Calu3 (cell line): ENCODE data around the gene JHY. TPM values are rescaled to one million over a fixed set of nuclear protein-coding genes. Genes with fewer than 3 reads are reported as not detected.

Experiments
- BruUV-seq: library from RNA; stranded (reverse); fragments of 400-500 nt; replicated peaks from 2 replicates; lab custom pipeline; 2021; lab: Mats Ljungman, UMichigan
- CTCF ChIA-PET: fragments of 300-600 bp; sonication (Branson Sonifier 250); formaldehyde crosslinking; loops from one replicate; lab custom pipeline; 2022; ENCODE audit warnings: antibody characterized with exemption; lab: Charles Lee
- DNase-seq: peaks from one replicate; pipeline ENCODE4 v3.0.0; 2022
- H3K27ac Mint-ChIP-seq: one replicate; pipeline ENCODE4 v1.8.0; 2022; ENCODE audit warnings: mixed read lengths; ENCODE audit not compliant: unreplicated experiment
- H3K27me3 Mint-ChIP-seq: one replicate; pipeline ENCODE4 v1.8.0; 2022; ENCODE audit warnings: mixed read lengths; ENCODE audit not compliant: unreplicated experiment
- H3K36me3 Mint-ChIP-seq: one replicate; pipeline ENCODE4 v1.8.0; 2022; ENCODE audit warnings: mild to moderate bottlenecking, moderate library complexity, mixed read lengths; ENCODE audit not compliant: insufficient read depth, unreplicated experiment
- H3K4me1 Mint-ChIP-seq: one replicate; pipeline ENCODE4 v1.8.0; 2022; ENCODE audit warnings: mild to moderate bottlenecking, low read depth, mixed read lengths; ENCODE audit not compliant: unreplicated experiment
- H3K4me3 Mint-ChIP-seq: one replicate; pipeline ENCODE4 v1.8.0; 2022; ENCODE audit warnings: mild to moderate bottlenecking, low read depth, moderate library complexity, mixed read lengths; ENCODE audit not compliant: unreplicated experiment
- H3K9me3 Mint-ChIP-seq: one replicate; pipeline ENCODE4 v1.8.0; 2022; ENCODE audit warnings: low read depth, mixed read lengths; ENCODE audit not compliant: unreplicated experiment
- CTCF ChIP-seq: fragments of 200-600 bp; IDR thresholded peaks from one replicate; pipeline ENCODE4 v1.8.0; 2022; ENCODE audit warnings: antibody characterized with exemption; ENCODE audit not compliant: unreplicated experiment
- intact Hi-C: fragments of 100-400 bp; cut with micrococcal nuclease; formaldehyde crosslinking; loops from one replicate; pipeline ENCODE4 v1.10.0; 2022; ENCODE audit not compliant: unreplicated experiment
- total RNA-seq: library from RNA; stranded (reverse); gene quantifications from 2 replicates; pipeline ENCODE4 v1.2.3, GENCODE V29; 2022

JHY gene
- total RNA-seq, 1 experiment from 2014 or later, result 3.5 TPM

DNA sequence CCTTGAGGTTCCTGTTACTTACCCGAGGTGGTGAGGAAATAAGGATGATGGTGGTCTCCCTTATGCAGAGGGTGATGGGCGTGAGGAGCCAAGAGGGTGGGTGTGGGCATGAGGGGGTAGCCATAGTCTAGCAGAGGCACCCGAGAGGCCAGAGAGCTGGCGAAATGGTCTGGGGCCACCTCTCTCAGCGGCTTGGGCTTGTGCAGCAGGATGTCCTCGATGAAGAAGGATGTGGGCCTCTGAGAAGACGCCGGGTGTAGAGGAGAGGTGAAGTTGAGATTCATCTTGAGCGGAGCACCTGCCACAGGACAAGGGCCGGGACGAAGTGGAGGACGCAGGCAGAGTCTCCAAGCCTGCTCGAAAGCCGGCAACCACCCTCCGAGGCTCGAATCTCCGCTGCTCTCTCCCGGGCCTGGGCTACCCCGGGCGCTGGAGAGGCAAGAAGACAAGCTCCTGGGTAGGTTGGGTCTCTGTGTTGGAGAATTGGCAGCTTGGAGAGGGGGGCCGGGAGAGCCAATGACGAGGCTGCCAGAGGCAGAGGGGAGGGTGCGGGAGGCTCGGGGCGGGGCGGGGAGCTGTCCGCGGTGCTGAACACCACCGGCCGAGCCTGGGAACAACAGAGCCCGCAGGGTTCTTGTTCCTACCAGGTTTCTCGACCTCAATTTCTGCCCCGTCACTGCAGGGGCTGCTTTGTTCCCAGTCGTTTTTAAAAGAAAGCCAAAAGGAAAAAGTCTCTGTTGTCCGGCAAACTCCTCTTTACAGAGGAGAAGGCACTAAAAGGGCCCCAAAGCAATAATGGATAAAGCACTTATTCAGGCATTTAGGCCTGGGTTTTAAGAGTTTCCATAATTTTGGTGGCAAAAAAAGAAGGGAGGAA is 99.1 kb downstream of the JHY start, which contains the start of gene BSX:
Gene BSX, minus strand, starts transcription at position 447 of the 877 bp plus-strand sequence. Its CDS starts 163 bp downstream, at position 284.
- intact Hi-C loops, result no loop called here
- BruUV-seq, result no TSS peak
- no peaks in the 10 kb centered on the region for H3K4me1 Mint-ChIP-seq
- H3K36me3 Mint-ChIP-seq, result no peaks in the 10 kb centered on the region
- peaks cover 92% of the 10 kb centered on the region for H3K27me3 Mint-ChIP-seq
- CTCF ChIA-PET, result no interaction called here
- H3K27ac Mint-ChIP-seq, result no peak within 1 kb of the TSS
- no peak for TF ChIP-seq CTCF
- no peaks in the 10 kb centered on the region for H3K9me3 Mint-ChIP-seq
- no peak within 1 kb of the TSS for H3K4me3 Mint-ChIP-seq
- DNase-seq, result peak; percentile 41

- Mint-ChIP-seq H3K9me3 (no peaks in the 10 kb centered on the region), H3K27ac (no peak overlapping the region), H3K36me3 (no peaks in the 10 kb centered on the region), H3K4me1 (no peaks in the 10 kb centered on the region), H3K27me3 (peaks cover 81% of the 10 kb centered on the region), H3K4me3 (peak overlapping the region; percentile 84)
- intact Hi-C loops, result no loop called here
- CTCF ChIA-PET, result no interaction called here
- no TSS peak for BruUV-seq
- TF ChIP-seq CTCF, result no peak
- DNase-seq, result no peak
These were observed 101.1 kb downstream of the JHY start for GRCh38 chr11:122983438-122984185.

DNA sequence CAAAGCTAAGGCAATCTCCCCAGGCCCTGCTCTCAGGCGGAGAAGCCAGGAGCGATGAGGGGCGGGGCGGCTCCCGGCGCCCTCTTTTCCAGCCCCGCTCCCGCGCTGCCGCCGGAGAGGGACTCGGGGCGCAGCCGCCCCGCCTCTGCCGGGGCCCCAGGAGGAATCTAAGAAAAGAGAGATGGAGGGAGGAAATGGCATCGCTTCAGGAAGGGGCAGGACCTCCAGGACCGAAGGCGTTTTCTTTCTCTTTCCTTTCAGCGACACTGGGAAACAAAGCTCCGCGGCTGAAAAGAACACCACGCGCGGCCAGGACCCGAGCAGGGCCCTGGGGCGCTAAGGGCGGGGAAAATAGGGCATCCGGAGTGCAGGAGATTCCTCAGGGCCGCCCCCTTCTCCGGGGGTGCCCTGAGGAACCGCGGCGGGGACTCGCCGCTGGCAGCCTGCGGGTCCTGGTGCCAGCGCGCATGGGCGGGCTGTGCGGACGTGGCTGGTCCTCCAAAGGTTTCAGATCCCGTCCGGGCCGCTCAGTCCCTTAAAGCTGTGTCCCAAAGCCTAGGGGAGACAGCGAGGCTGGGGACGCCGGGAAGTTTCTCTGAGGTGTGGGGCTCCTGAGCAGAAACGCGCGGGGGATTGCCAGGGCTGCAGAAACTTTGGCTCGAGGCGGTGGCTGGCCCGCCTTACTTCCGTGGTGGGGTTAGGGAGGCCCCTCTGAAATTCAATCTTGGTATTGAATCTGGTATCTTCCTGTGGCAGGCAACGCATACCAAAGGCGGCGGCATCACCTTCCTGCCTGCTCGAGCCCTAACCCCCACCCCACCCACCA is 101.8 kb downstream of the JHY start:
- Mint-ChIP-seq H3K9me3 (no peaks in the 10 kb centered on the region), H3K36me3 (no peaks in the 10 kb centered on the region), H3K4me1 (no peaks in the 10 kb centered on the region), H3K27ac (no peak overlapping the region), H3K27me3 (peaks cover 74% of the 10 kb centered on the region), H3K4me3 (peak overlapping the region; percentile 84)
- CTCF ChIA-PET, result no interaction called here
- intact Hi-C loops, result no loop called here
- peak; percentile 7 for DNase-seq
- no TSS peak for BruUV-seq
- TF ChIP-seq CTCF, result no peak

DNA sequence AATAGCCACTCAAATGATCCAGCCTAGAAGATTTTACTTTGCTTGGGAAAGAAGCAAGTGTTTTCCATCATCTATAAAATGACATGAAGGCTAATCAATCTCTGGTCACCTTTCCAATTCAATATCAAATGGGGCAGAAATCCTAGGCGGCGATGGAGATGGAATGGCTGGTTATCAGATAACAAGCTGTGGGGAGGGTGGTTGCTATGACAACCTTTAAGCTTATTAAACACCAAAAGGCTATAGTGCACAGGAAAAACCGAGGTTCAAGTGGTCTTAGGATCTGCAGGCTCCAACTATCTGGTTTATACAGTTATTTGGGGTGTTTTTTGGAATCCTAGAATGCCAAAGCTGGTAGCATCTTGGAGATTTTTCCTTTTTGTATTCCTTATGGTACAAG is 113.0 kb downstream of the JHY start:
- Mint-ChIP-seq H3K27ac (no peak overlapping the region), H3K9me3 (no peaks in the 10 kb centered on the region), H3K4me1 (no peaks in the 10 kb centered on the region), H3K36me3 (no peaks in the 10 kb centered on the region), H3K4me3 (no peak overlapping the region), H3K27me3 (peaks cover 37% of the 10 kb centered on the region)
- DNase-seq, result no peak
- CTCF ChIA-PET, result no interaction called here
- intact Hi-C loops, result no loop called here
- BruUV-seq, result no TSS peak
- no peak for TF ChIP-seq CTCF
